Testis (tissue), 3 donors: ENCODE measurements around the gene AMMECR1. TPM values are rescaled to one million over a fixed set of nuclear protein-coding genes. Genes with fewer than 3 reads are reported as not detected.

ENCODE experiments used
- DNase-seq: peaks from one replicate; pipeline ENCODE4 v3.0.0-alpha.2; 2019
- H3K27ac ChIP-seq, 2 donors: fragments of 200-600 bp; sonication (generic); one replicate each; pipeline ENCODE4 v1.5.1; 2019
- H3K27me3 ChIP-seq: fragments of 200-600 bp; sonication (generic); one replicate; pipeline ENCODE4 v1.5.1; 2019
- H3K36me3 ChIP-seq: fragments of 200-600 bp; sonication (generic); one replicate; pipeline ENCODE4 v1.5.1; 2017; ENCODE audit warnings: low read depth; ENCODE audit errors: missing control alignments
- H3K4me1 ChIP-seq: fragments of 200-600 bp; sonication (generic); one replicate; pipeline ENCODE4 v1.5.1; 2019
- H3K4me3 ChIP-seq, 2 donors: fragments of 200-600 bp; sonication (generic); one replicate each; pipeline ENCODE4 v1.5.1; 2017 to 2019
- H3K9me3 ChIP-seq: fragments of 200-600 bp; sonication (generic); one replicate; pipeline ENCODE4 v1.5.1; 2017
- CTCF ChIP-seq, 3 experiments: fragments of 450-650 bp in 2 of 3; fragments of 200-600 bp in 1 of 3; sonication (generic) in 1 of 3; IDR thresholded peaks; one replicate each; pipeline ENCODE4 v1.5.1; 2016 to 2019; ENCODE audit warnings: antibody characterized with exemption in 3 of 3, mild to moderate bottlenecking in 2 of 3, moderate library complexity in 1 of 3
- POLR2A ChIP-seq: fragments of 450-650 bp; IDR thresholded peaks from one replicate; pipeline ENCODE4 v1.6.1; 2017; ENCODE audit warnings: antibody characterized with exemption, mild to moderate bottlenecking, moderate library complexity
- WGBS, 2 donors: methylation state at CpG; one replicate each; pipeline ENCODE4 v1.1.5; 2018; 5-methylcytosine and 5-hydroxymethylcytosine counted together
- intact Hi-C: fragments of 100-400 bp; cut with DNase I; formaldehyde crosslinking; loops from one replicate; pipeline ENCODE4 v1.15.1; 2023; ENCODE audit warnings: low total_unique reads
- polyA plus RNA-seq: library from polyadenylated mRNA; stranded (reverse); fragments of 350-450 nt; fragmentation: Illumina TruSeq; extraction: RNeasy Lipid Tissue Mini Kit (QIAGEN cat#74804); gene quantifications from one replicate; pipeline ENCODE4 v1.2.3, GENCODE V29; 2014; ENCODE audit warnings: low read depth, low replicate concordance; ENCODE audit not compliant: insufficient read depth
- total RNA-seq, 2 donors: library from RNA; depleted of rRNA; stranded (reverse); fragments of >200 nt; gene quantifications; one replicate each; pipeline ENCODE4 v1.2.3, GENCODE V29; 2016

AMMECR1 gene
- total and polyA plus RNA-seq, 3 donors from 2014 or later = 3.3 to 5.7 (median 5.4) TPM

- DNase-seq = no peak
- WGBS, 2 donors = 85 to 91% methylated on average over 1 of the region's 1 CpG
- no peaks in the 10 kb centered on the region for H3K36me3 ChIP-seq
- H3K4me3 ChIP-seq = no peak overlapping the region
- no peak overlapping the region for H3K27ac ChIP-seq
- H3K4me1 ChIP-seq = no peaks in the 10 kb centered on the region
- TF ChIP-seq CTCF (IDR thresholded peaks at IDR 0.05) = no peak
- H3K27me3 ChIP-seq = no peaks in the 10 kb centered on the region
- no peaks in the 10 kb centered on the region for H3K9me3 ChIP-seq
- intact Hi-C loops = no loop called here
These were observed 9.5 kb upstream of the AMMECR1 start for GRCh38 chrX:110327336-110327735.

GRCh38 chrX:110326712-110327111 is 8.8 kb upstream of the AMMECR1 start:
- intact Hi-C loops = no loop called here

GRCh38 chrX:110322603-110323002 is 4.7 kb upstream of the AMMECR1 start:
- no peaks in the 10 kb centered on the region for H3K9me3 ChIP-seq
- H3K4me1 ChIP-seq = no peaks in the 10 kb centered on the region
- DNase-seq = no peak
- H3K27ac ChIP-seq = no peak overlapping the region
- no peaks in the 10 kb centered on the region for H3K27me3 ChIP-seq
- no peak for TF ChIP-seq POLR2A
- intact Hi-C loops = no loop called here
- H3K4me3 ChIP-seq = no peak overlapping the region
- H3K36me3 ChIP-seq = no peaks in the 10 kb centered on the region
- 82 to 86% methylated on average over 4 of the region's 4 CpGs for WGBS, 2 donors

More at GRCh38 chrX:110326712-110327111, 8.8 kb upstream of the AMMECR1 start:
- DNase-seq = no peak
- Histone ChIP-seq H3K36me3 (no peaks in the 10 kb centered on the region), H3K4me1 (no peaks in the 10 kb centered on the region), H3K4me3 (no peak overlapping the region), H3K27me3 (no peaks in the 10 kb centered on the region), H3K9me3 (no peaks in the 10 kb centered on the region), H3K27ac (no peak overlapping the region)
- 84 to 98% methylated on average over 4 of the region's 4 CpGs for WGBS, 2 donors
- TF ChIP-seq POLR2A = no peak
- TF ChIP-seq CTCF (IDR thresholded peaks at IDR 0.05) = no peak

- TF ChIP-seq POLR2A = no peak
- no peak for TF ChIP-seq CTCF (IDR thresholded peaks at IDR 0.05)
- H3K9me3 ChIP-seq = no peaks in the 10 kb centered on the region
- DNase-seq = no peak
- H3K36me3 ChIP-seq = no peaks in the 10 kb centered on the region
- H3K27ac ChIP-seq = no peak overlapping the region
- H3K4me1 ChIP-seq = no peaks in the 10 kb centered on the region
- intact Hi-C loops = no loop called here
- H3K27me3 ChIP-seq = no peaks in the 10 kb centered on the region
- WGBS, 2 donors = 82 to 85% methylated on average over 3 of the region's 3 CpGs
- no peak overlapping the region for H3K4me3 ChIP-seq
These were observed 3.8 kb upstream of the AMMECR1 start for GRCh38 chrX:110321670-110322069.

GRCh38 chrX:110321081-110321480 is 3.2 kb upstream of the AMMECR1 start:
- no peaks in the 10 kb centered on the region for H3K27me3 ChIP-seq
- H3K4me1 ChIP-seq = no peaks in the 10 kb centered on the region
- intact Hi-C loops = no loop called here
- H3K9me3 ChIP-seq = no peaks in the 10 kb centered on the region
- DNase-seq = no peak
- H3K4me3 ChIP-seq = no peak overlapping the region
- no peaks in the 10 kb centered on the region for H3K36me3 ChIP-seq
- no peak for TF ChIP-seq CTCF (IDR thresholded peaks at IDR 0.05)
- no peak for TF ChIP-seq POLR2A
- no peak overlapping the region for H3K27ac ChIP-seq
